ENCODE measurements around the gene INTS15.
A peak's percentile ranks its signal among the peaks of the same experiment; 100 is the strongest.

Gene INTS15

DNA sequence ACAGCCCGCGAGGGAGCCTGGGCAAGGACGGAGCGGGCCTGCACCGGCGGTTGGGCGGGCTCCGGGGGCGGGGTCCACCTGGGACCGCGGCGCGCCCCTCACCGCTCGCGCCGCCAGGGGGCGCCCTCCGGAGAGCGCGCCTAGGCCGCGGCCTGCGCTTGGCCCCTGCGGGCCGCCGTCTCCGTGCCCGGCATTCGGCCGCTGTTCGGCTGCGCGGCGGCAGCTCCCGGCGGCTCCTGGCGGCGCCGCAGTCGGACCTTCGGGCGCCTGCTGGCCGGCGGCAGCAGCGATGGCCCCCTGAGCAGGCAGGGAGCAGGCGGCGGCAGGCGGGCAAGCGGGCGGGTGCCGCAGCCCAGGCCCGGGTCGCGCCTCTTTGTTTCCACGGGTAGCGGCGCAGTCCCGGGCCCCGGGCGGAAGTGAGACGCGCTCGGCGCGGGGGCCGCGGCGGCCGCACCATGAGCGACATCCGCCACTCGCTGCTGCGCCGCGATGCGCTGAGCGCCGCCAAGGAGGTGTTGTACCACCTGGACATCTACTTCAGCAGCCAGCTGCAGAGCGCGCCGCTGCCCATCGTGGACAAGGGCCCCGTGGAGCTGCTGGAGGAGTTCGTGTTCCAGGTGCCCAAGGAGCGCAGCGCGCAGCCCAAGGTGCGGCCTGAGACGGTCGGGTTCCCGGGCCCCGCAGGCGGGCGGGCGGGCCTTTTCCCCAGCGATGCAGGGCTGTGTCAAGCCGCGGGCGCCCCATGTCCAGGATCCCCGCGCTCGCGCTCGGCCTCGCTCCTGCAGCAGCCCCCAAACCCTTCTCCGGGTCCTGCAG lies at the start of gene INTS15:
Gene INTS15 (plus strand): TSS at position 193 of the 816 bp plus-strand sequence. CDS start 263 bp downstream, at position 456.
- DNase-seq (peak; percentile 88), ATAC-seq (peak; percentile 94)
- Mint-ChIP-seq H3K4me1 (peaks cover 14% of the 10 kb centered on the region), H3K9me3 (no peaks in the 10 kb centered on the region), H3K27ac (peak within 1 kb of the TSS; percentile 91), H3K27me3 (no peaks in the 10 kb centered on the region), H3K36me3 (ENCODE audit: low read depth) (peaks cover 38% of the 10 kb centered on the region), H3K4me3 (peak within 1 kb of the TSS; percentile 93)

DNA sequence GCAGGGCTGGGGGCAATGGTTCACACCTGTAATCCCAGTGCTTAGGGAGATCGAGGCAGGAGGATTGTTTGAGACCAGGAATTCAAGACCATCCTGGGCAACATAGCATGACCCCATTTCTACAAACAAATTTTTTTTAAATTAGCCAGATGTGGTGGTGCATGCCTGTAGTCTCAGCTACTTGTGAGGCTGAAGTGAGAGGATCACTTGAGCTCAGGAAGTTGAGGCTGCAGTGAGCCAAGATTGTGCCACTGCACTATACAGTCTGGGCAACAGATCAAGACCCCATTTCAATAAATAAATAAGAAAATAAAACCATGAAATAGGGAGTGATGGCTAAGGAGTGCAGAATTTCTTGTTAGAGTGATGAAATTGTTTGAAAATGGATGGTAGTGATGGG lies 47.5 kb upstream of the INTS15 start:
- Mint-ChIP-seq H3K4me3 (no peak overlapping the region), H3K36me3 (ENCODE audit: low read depth) (no peaks in the 10 kb centered on the region), H3K27ac (no peak overlapping the region), H3K4me1 (peaks cover 10% of the 10 kb centered on the region), H3K9me3 (no peaks in the 10 kb centered on the region), H3K27me3 (peaks cover 15% of the 10 kb centered on the region)
- no peak for ATAC-seq
- DNase-seq = no peak

DNA sequence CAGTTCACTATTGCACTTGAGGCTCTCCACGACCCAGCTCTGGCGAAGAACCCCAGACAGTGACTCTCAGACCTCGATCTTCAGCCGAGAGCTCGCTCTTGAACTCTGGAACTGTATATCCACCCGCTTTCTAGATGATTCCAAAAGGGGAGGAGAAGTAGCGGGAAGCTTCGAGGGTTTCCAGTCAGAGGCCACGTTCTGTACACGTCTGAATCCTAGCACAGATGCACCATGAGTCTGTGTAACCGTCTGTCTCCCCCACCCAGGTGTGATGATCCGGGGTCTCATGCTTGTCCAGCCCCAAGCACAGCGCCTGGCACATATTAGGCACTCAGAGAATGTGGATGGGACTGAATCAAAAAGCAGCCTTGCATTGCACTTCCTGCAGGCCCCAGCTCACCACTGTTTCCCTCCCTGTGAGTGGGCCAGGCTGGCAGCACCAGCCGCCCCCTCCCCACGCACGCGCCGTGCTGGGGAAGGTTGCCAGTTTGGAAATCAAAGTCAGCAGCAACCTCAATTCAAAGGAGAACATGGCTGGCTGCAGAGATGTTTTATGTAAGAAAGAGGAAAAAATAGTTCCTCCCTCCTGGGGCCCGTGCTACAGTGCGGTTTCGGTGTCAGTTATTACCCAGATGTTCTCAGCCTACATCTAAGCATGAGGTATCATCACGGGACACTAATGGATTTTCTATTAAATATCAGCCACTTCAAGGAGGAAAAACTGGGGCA lies 44.3 kb upstream of the INTS15 start:
- no peaks in the 10 kb centered on the region for H3K36me3 Mint-ChIP-seq (ENCODE audit: low read depth)
- DNase-seq (no peak), ATAC-seq (no peak)
- H3K9me3 Mint-ChIP-seq = no peaks in the 10 kb centered on the region
- H3K27me3 Mint-ChIP-seq = no peaks in the 10 kb centered on the region
- no peak overlapping the region for H3K4me3 Mint-ChIP-seq
- H3K27ac Mint-ChIP-seq = no peak overlapping the region
- peaks cover 10% of the 10 kb centered on the region for H3K4me1 Mint-ChIP-seq

GRCh38 chr7:6546498-6547251 lies 43.1 kb upstream of the INTS15 start:
- H3K27ac Mint-ChIP-seq = no peak overlapping the region
- no peak overlapping the region for H3K4me3 Mint-ChIP-seq
- no peaks in the 10 kb centered on the region for H3K27me3 Mint-ChIP-seq
- peaks cover 10% of the 10 kb centered on the region for H3K4me1 Mint-ChIP-seq
- no peaks in the 10 kb centered on the region for H3K9me3 Mint-ChIP-seq
- H3K36me3 Mint-ChIP-seq (ENCODE audit: low read depth) = no peaks in the 10 kb centered on the region
- no peak for ATAC-seq
- DNase-seq = no peak

GRCh38 chr7:6547400-6547799 lies 42.4 kb upstream of the INTS15 start:
- Mint-ChIP-seq H3K4me3 (no peak overlapping the region), H3K9me3 (no peaks in the 10 kb centered on the region), H3K36me3 (ENCODE audit: low read depth) (no peaks in the 10 kb centered on the region), H3K27me3 (no peaks in the 10 kb centered on the region), H3K4me1 (peaks cover 10% of the 10 kb centered on the region), H3K27ac (no peak overlapping the region)
- ATAC-seq (no peak), DNase-seq (no peak)

- H3K4me3 Mint-ChIP-seq = no peak within 1 kb of the TSS
- H3K27me3 Mint-ChIP-seq = no peaks in the 10 kb centered on the region
- H3K9me3 Mint-ChIP-seq = no peaks in the 10 kb centered on the region
- DNase-seq (no peak), ATAC-seq (no peak)
- H3K36me3 Mint-ChIP-seq (ENCODE audit: low read depth) = no peaks in the 10 kb centered on the region
- peaks cover 10% of the 10 kb centered on the region for H3K4me1 Mint-ChIP-seq
- no peak within 1 kb of the TSS for H3K27ac Mint-ChIP-seq
Observed at GRCh38 chr7:6551016-6551511, 38.8 kb upstream of the INTS15 start, which contains the start of gene GRID2IP. GRID2IP (minus strand) TSS chr7:6551461; CDS start chr7:6551436, 25 bp downstream.

- Mint-ChIP-seq H3K36me3 (ENCODE audit: low read depth) (no peaks in the 10 kb centered on the region), H3K27me3 (no peaks in the 10 kb centered on the region), H3K27ac (no peak overlapping the region), H3K4me1 (peaks cover 6% of the 10 kb centered on the region), H3K4me3 (no peak overlapping the region), H3K9me3 (no peaks in the 10 kb centered on the region)
- DNase-seq = no peak
- no peak for ATAC-seq
Observed at GRCh38 chr7:6553448-6554044, 36.3 kb upstream of the INTS15 start.

DNA sequence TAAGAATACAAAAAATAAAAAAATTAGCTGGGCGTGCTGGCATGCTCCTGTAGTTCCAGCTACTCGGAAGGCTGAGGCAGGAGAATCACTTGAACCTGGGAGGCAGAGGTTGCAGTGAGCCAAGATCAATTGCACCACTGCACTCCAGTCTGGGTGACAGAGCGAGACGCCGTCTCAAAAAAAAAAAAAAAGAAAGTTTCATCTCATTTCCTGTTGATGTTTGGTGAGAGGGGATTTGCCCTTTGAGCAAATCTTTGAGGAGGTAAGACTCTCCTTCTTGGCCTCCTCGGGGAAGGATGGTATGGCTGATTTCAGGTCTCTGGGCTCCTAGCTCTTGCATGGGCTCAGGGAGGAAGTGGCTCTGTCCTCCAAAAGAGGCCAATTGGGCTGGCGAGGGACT lies 35.0 kb upstream of the INTS15 start:
- H3K4me3 Mint-ChIP-seq = no peak overlapping the region
- H3K27ac Mint-ChIP-seq = peak overlapping the region; percentile 65
- H3K9me3 Mint-ChIP-seq = no peaks in the 10 kb centered on the region
- H3K27me3 Mint-ChIP-seq = no peaks in the 10 kb centered on the region
- ATAC-seq = no peak
- peaks cover 6% of the 10 kb centered on the region for H3K4me1 Mint-ChIP-seq
- no peak for DNase-seq
- H3K36me3 Mint-ChIP-seq (ENCODE audit: low read depth) = no peaks in the 10 kb centered on the region

- ATAC-seq (no peak), DNase-seq (no peak)
- H3K36me3 Mint-ChIP-seq (ENCODE audit: low read depth) = no peaks in the 10 kb centered on the region
- no peak overlapping the region for H3K4me3 Mint-ChIP-seq
- peaks cover 6% of the 10 kb centered on the region for H3K4me1 Mint-ChIP-seq
- H3K27me3 Mint-ChIP-seq = no peaks in the 10 kb centered on the region
- no peak overlapping the region for H3K27ac Mint-ChIP-seq
- H3K9me3 Mint-ChIP-seq = no peaks in the 10 kb centered on the region
Observed at GRCh38 chr7:6556196-6556595, 33.6 kb upstream of the INTS15 start.

DNA sequence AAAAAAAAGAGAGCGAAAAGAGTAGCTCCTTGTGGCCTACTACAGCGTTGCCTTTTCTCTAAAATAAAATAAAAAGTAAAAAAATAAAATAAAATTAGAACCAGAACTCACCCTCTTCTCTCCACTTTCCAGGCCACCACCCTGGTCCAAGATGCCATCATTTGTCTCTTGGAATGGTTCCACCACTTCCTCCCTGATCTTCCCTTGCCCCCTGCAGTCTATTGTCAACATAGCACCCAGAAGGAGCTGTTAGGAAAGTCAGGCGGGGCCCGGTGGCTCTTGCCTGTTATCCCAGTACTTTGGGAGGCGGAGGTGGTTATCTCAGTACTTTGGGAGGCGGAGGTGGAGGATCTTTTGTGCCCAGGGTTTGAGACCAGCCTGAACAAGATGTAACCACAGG lies 31.0 kb upstream of the INTS15 start:
- no peaks in the 10 kb centered on the region for H3K27me3 Mint-ChIP-seq
- peaks cover 6% of the 10 kb centered on the region for H3K4me1 Mint-ChIP-seq
- DNase-seq = peak; percentile 35
- no peaks in the 10 kb centered on the region for H3K9me3 Mint-ChIP-seq
- peak; percentile 52 for ATAC-seq
- no peak overlapping the region for H3K27ac Mint-ChIP-seq
- no peaks in the 10 kb centered on the region for H3K36me3 Mint-ChIP-seq (ENCODE audit: low read depth)
- H3K4me3 Mint-ChIP-seq = no peak overlapping the region

GRCh38 chr7:6559896-6560295 lies 29.9 kb upstream of the INTS15 start:
- DNase-seq (no peak), ATAC-seq (no peak)
- H3K27me3 Mint-ChIP-seq = no peaks in the 10 kb centered on the region
- peaks cover 2% of the 10 kb centered on the region for H3K4me1 Mint-ChIP-seq
- H3K4me3 Mint-ChIP-seq = no peak overlapping the region
- no peak overlapping the region for H3K27ac Mint-ChIP-seq
- no peaks in the 10 kb centered on the region for H3K36me3 Mint-ChIP-seq (ENCODE audit: low read depth)
- no peaks in the 10 kb centered on the region for H3K9me3 Mint-ChIP-seq

GRCh38 chr7:6562106-6562505 lies 27.7 kb upstream of the INTS15 start:
- H3K4me1 Mint-ChIP-seq = no peaks in the 10 kb centered on the region
- H3K9me3 Mint-ChIP-seq = no peaks in the 10 kb centered on the region
- H3K27ac Mint-ChIP-seq = no peak overlapping the region
- H3K36me3 Mint-ChIP-seq (ENCODE audit: low read depth) = no peaks in the 10 kb centered on the region
- no peak overlapping the region for H3K4me3 Mint-ChIP-seq
- DNase-seq = no peak
- no peak for ATAC-seq
- no peaks in the 10 kb centered on the region for H3K27me3 Mint-ChIP-seq

GRCh38 chr7:6563936-6564770 lies 25.7 kb upstream of the INTS15 start:
- no peaks in the 10 kb centered on the region for H3K36me3 Mint-ChIP-seq (ENCODE audit: low read depth)
- ATAC-seq = no peak
- no peaks in the 10 kb centered on the region for H3K4me1 Mint-ChIP-seq
- no peaks in the 10 kb centered on the region for H3K9me3 Mint-ChIP-seq
- no peak overlapping the region for H3K27ac Mint-ChIP-seq
- no peaks in the 10 kb centered on the region for H3K27me3 Mint-ChIP-seq
- no peak overlapping the region for H3K4me3 Mint-ChIP-seq
- DNase-seq = no peak
